ENCODE results near the gene PDE10A.

The PDE10A gene

DNA sequence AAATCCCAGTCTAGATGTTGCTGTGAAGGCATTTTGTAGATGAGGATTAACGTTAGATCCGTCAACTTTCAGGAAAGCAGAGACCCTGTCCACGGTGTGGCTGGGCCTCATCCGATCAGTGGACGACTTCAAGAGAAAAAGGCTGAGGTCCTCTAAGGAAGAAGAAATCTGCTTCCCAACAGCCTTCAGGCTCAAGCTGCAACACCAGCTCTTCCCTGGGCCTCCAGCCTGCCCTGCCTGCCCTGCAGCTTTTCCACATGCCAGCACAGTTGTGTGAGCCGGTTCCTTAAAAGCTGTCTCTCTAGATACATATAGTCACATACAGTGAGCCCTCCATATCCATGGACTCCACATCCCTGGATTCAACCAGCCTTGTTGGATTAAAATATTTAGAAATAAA is 14.1 kb upstream of the PDE10A start:
- no peak for ATAC-seq

DNA sequence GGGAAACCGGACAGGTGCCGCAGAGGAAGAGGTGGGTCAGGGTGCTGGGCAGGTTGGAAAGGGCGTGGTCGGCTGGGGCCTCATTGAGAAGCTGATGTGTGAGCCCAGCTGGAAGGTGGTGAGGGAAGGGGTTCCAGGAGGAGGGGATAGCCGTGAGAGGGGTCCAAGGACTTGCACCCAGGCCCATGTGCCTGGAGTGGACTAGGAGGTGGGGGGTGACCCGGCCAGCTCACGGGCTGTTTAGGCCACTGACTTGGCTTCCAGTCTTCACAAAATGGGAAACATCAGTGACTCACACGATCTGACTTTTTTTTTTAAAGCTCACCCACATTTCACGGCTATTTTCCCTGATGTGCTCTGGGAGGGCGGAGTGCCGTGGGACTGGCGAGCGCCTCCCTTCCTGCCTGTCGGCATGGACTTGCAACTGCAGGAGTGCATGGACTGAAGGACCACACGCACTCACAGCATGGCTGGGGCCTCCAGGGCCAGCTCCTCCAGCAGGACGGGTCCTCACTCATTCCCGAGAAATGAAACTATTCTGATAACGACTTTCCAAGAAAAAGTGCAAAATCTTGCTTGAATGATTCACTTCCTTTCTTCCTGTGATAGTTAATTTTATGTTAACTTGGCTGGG is 13.5 kb upstream of the PDE10A start:
- no peak for ATAC-seq

GRCh38 chr6:165675120-165675519 is 12.1 kb upstream of the PDE10A start:
- ATAC-seq, result no peak

- no peak for ATAC-seq
Measured at GRCh38 chr6:165674155-165675029, 11.4 kb upstream of the PDE10A start.

DNA sequence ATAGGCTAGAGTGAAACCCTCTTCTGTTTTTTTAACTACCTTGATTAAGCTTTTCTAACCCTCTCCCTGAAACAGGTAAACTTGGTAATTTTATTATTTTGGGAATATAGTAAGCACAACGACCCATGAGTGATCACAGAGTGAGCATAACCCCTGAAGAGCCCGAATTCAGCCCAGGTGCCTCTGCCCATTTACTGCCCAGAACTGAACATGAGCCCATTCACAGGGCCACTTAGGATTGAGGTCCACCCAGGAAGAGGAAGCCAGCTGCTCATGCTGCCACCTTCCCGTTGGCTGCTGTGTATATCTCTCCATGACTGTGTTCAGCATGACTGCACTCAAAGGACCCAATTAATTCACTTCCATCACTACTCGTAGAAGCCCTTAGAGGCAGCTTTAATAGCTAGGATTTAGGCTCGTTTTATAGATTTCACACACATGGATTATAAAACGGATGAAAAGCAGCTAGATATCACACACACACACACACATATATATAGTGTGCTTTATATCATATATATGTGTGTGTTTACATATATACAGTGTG is 8.3 kb upstream of the PDE10A start:
- ATAC-seq, result no peak

DNA sequence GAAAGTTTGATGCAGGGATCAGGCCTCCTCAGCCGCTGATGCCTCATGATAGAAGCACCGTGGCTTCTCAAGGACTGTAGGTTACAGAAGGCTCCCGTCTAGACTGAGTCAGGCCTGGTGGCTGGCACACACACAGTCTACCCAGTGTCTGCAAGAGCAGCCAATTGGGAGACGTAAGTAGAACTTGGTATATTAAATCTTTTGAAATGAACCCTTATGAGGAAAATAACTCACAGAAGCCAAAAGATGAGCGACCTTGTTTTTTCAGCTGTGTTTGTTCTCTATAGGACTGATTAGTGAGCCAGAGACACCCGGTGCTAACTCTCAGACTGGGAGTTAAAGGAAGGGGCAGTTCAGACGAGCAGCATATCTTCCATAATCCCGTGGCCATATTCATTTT is 5.9 kb upstream of the PDE10A start:
- ATAC-seq, result no peak

DNA sequence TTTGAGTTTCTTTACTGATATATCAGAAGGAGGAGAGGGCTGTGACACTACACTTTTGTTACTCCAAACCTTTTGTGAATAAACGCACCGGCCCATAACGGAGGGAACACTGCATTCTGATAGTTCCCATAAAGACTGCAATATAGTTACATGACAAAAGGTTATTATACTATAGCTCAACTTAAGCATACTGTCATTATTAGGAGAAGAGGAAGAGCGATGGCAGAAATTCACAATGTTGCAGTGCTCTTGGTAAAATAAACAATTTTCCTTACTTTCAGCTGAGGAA is 2.3 kb upstream of the PDE10A start:
- ATAC-seq, result no peak

- ATAC-seq, result no peak
Measured at GRCh38 chr6:165664559-165665383, 1.7 kb upstream of the PDE10A start.

- no peak for ATAC-seq
Measured at GRCh38 chr6:165663736-165664558, 906 bp upstream of the PDE10A start.

DNA sequence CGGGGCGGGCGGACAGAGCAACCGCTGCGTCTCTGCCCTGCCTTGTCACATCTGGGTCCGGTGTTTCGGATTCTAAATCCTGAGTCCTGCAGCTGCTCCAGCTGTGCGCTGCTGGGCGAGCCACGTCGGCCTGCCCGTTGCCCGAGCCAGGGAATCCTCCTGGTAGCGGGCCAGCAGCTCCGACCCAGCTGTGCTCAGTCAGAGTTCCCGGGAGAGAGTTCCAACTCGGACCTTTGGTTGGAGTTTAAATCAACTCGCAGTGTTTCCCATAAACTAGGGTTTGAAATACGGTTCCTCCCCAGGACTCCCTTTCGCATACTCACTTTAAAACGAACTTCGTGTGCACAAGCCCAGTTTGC is 315 bp upstream of the PDE10A start:
- no peak for ATAC-seq

- no peak for ATAC-seq
Measured at GRCh38 chr6:165662041-165662748, 846 bp downstream of the PDE10A start.

GRCh38 chr6:165661664-165662025 is 1.4 kb downstream of the PDE10A start:
- ATAC-seq, result no peak

DNA sequence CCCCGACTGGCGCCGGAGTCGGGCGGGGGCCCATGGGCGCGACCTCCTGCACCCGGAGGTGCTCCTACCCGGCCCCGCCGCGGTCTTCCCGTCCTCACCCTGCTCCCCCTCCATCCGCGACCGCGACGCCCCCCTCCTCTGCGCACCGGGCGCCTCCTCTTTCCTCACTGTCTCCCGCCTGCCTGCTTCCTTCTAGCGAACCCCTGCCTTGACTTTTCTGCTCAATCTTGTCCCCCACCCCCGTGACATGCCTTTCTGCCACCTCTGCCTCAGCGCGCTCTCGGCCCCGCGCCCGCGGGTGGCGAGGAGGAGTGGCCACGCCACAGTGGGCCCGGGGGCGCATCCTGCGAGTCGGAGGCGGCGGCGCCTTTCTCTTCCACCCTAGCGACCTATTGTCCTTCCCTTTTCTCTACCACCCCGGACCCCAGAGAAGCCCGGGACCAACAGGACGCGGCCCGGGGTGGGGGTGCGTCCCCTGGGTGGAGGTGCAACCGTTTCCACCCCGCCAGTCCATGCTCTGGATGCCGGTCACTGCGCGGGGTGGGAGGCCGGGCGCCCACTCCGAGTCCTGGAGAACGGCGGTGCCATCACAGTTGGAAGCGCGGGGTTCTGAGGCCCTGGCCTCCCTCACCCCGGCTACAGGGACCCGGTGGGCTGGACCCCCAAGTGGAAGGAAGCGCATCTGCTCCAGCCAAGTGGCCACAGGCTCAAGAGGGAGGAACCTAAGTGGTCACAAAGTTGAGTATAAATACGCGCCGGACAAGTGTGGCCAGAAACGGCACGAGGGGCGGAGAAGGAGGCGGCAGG is 2.0 kb downstream of the PDE10A start:
- ATAC-seq, result no peak

GRCh38 chr6:165659945-165660856 is 2.8 kb downstream of the PDE10A start:
- no peak for ATAC-seq

DNA sequence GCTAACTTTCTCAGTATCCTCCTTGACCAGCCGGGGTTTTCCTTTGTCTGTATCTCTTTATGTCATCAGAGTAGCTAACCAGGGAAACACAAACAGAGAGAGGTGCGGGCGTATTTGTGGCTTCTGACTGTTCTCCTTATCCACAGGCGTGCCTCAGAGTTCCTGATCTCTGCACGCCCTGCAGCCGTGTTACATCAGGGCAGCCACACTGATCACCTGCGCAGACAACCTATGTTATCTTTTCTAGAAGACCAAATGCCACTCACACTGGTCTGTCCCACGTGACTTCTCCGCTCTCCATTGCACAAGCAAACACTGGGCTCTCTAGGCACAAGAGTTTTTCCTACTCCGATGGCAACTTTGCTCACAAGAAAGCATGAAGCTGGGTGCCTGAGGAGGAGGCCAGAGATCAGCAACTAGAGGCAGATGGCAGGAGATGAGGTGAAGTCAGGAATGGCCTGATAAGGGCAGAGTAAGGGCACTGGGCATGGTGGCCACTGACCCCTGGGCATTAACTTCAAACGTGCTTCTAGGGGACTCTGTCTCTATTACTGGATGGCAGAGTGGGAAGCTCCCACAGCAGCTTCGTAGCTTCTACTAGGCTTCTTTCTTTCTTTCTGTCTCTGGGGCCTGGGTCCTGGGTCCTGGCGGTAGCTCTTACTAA is 4.5 kb downstream of the PDE10A start:
- no peak for ATAC-seq

DNA sequence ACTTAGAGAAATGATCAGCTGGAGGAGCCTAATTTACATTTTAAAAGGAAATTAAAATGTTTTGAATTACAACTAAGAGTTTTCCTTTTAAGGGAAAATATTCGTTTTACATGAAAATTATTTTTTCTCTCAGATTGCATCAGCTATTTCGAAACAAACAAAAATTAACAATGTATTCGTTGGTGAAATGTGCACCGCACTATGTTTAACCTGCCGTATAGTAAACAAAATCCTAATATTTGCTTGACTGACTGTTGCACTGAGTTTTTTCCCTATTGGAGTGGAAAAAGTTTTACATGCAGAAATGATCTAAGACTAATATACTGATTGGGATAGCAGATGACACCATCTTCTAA is 5.7 kb downstream of the PDE10A start:
- ATAC-seq, result no peak

DNA sequence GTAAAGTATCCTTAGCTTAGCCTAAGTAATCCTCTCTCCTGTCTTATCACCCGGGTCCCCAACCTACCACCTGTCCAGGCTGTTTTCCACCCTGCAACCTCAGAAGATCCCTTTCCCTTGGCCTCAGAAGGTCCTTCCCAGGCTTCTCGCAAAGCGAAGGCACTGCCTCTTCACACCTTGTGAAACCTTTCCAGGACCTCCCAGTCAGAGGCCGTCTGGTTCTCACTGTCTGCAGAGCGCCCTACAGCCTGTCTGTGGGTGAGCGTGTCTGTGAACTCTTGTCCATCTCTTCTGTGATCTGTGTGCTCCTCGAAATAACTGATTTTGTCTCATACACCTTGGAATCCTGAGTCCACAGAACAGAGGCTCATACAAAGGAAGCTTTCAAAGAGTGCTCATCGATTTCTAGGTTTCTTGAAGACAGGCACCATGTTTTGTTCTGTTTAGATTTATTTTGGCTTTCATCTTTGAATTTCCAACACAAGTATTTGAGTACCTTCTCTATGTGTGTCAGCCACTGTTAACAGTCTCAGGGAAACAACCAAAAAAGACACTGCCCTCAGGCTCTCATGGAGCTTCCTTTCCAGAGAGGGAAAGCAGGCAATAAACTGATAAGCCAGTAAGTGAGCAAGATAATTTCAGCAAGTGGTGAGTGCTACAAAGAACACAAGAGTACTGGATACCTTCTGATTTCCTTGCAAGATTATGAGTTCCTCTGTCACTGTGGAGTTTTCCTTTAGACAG is 6.3 kb downstream of the PDE10A start:
- no peak for ATAC-seq

DNA sequence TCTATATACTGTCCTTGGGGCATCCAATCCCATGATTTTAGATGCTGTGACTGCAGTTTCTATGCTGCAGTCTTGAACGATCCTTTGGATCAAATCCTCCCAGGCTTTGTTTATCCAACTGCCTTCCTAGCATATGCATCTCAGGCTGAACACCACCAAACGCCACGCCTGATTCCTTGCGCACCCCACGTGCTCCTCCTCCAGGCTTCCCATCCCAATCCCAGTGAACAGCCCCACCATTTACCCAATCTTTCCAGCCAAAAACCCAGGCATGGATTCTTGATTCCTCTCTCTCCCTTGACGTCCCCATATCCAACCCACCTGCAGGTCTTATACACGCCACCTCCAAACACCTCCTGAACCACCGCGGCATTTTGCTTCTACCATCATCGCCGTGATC is 7.8 kb downstream of the PDE10A start:
- no peak for ATAC-seq

DNA sequence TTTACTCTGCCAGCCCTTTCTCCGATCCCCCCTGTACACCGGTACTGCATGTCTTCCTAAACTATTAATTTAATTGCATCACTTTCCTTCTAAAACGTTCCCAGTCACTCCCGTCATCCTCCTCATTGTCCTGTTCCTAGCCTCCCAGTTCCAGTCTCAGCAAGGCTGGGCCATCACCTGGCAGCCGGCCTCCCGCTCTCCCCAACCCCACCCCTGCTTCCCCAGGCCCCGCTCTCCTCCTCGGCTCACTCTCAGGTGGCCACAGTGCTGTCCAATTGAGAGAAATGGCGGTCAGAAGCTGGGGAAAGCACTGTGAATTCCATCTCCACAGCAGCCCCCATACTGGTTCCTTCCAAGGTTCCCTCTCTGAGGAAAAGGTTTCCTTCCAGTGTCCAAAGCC is 8.9 kb downstream of the PDE10A start:
- no peak for ATAC-seq

All from activated CD4-positive, CD25-positive, alpha-beta regulatory T cell treated with anti-CD3 and anti-CD28 coated beads, Interleukin-2, amount 50 U/mL, for 24 hours (primary cell).